GM23338 (cell line): ENCODE data around the gene PIP5K1C. TPM values are rescaled to one million over a fixed set of nuclear protein-coding genes. Genes with fewer than 3 reads are reported as not detected.

Experiments used
- ATAC-seq: fragments of 200-7000 bp; cut with Tn5 transposase; 3 replicates; pipeline ENCODE4 v1.9.1; 2020
- DNase-seq: peaks from one replicate; pipeline ENCODE4 v3.0.0-alpha.2; 2015; ENCODE audit warnings: low spot score
- H2AFZ ChIP-seq: fragments of 200-600 bp; sonication (generic); 2 replicates; pipeline ENCODE4 v1.8.0; 2016; ENCODE audit warnings: antibody characterized with exemption, mild to moderate bottlenecking, moderate library complexity
- H3F3A ChIP-seq: fragments of 200-600 bp; sonication (generic); replicated peaks from 2 replicates; pipeline ENCODE4 v1.8.0; 2017; ENCODE audit warnings: antibody characterized with exemption, mixed run types, low read depth
- H3K27ac ChIP-seq: fragments of 200-600 bp; sonication (generic); 2 replicates; pipeline ENCODE4 v1.6.1; 2016; ENCODE audit warnings: low read depth
- H3K27me3 ChIP-seq: fragments of 200-600 bp; sonication (generic); 2 replicates; pipeline ENCODE4 v1.8.0; 2016; ENCODE audit warnings: mild to moderate bottlenecking, mixed run types, moderate library complexity; ENCODE audit not compliant: insufficient read depth
- H3K36me3 ChIP-seq: fragments of 200-600 bp; sonication (generic); 2 replicates; pipeline ENCODE4 v1.8.0; 2016; ENCODE audit warnings: mild to moderate bottlenecking; ENCODE audit not compliant: insufficient read depth
- H3K4me1 ChIP-seq: fragments of 200-600 bp; sonication (generic); 2 replicates; pipeline ENCODE4 v1.8.0; 2016; ENCODE audit warnings: mild to moderate bottlenecking, moderate library complexity; ENCODE audit not compliant: insufficient read depth
- H3K4me2 ChIP-seq: fragments of 200-600 bp; sonication (generic); 2 replicates; pipeline ENCODE4 v1.7.1; 2017; ENCODE audit warnings: mixed run types
- H3K4me3 ChIP-seq: fragments of 200-600 bp; sonication (generic); 2 replicates; pipeline ENCODE4 v1.6.1; 2016; ENCODE audit warnings: mixed run types
- H3K79me2 ChIP-seq: fragments of 200-600 bp; sonication (generic); replicated peaks from 2 replicates; pipeline ENCODE4 v1.8.0; 2017; ENCODE audit warnings: mild to moderate bottlenecking; ENCODE audit not compliant: insufficient read depth
- H3K9me2 ChIP-seq: fragments of 200-600 bp; sonication (generic); 2 replicates; pipeline ENCODE4 v1.8.0; 2017; ENCODE audit not compliant: insufficient read depth
- H4K20me1 ChIP-seq: fragments of 200-600 bp; sonication (generic); replicated peaks from 2 replicates; pipeline ENCODE4 v1.8.0; 2017; ENCODE audit warnings: mild to moderate bottlenecking; ENCODE audit not compliant: insufficient read depth
- H3K27ac Mint-ChIP-seq: 2 replicates; pipeline ENCODE4 v1.8.0; 2020; ENCODE audit warnings: inconsistent platforms, mild to moderate bottlenecking, moderate library complexity, mixed read lengths
- H3K27me3 Mint-ChIP-seq: 3 replicates; pipeline ENCODE4 v1.8.0; 2022; ENCODE audit warnings: low read depth, mild to moderate bottlenecking, moderate library complexity, mixed read lengths, inconsistent platforms; ENCODE audit not compliant: insufficient read depth, poor library complexity
- H3K36me3 Mint-ChIP-seq: 3 replicates; pipeline ENCODE4 v1.8.0; 2021; ENCODE audit warnings: low read depth, mild to moderate bottlenecking, inconsistent platforms, moderate library complexity, mixed read lengths
- H3K4me1 Mint-ChIP-seq: 3 replicates; pipeline ENCODE4 v1.8.0; 2020; ENCODE audit warnings: mild to moderate bottlenecking, inconsistent platforms, mixed read lengths
- H3K4me3 Mint-ChIP-seq: 3 replicates; pipeline ENCODE4 v1.8.0; 2021; ENCODE audit warnings: moderate library complexity, mild to moderate bottlenecking, inconsistent platforms, mixed read lengths
- H3K9me3 Mint-ChIP-seq: 3 replicates; pipeline ENCODE4 v1.8.0; 2020; ENCODE audit warnings: moderate library complexity, mild to moderate bottlenecking, inconsistent platforms, mixed read lengths
- EZH2 ChIP-seq: fragments of 200-600 bp; sonication (generic); IDR thresholded peaks from one replicate; pipeline ENCODE4 v1.8.0; 2017; ENCODE audit warnings: antibody characterized with exemption, mild to moderate bottlenecking, low read depth; ENCODE audit not compliant: unreplicated experiment
- ZNF114 ChIP-seq: fragments of 250-450 bp; sonication (Bioruptor Pico); IDR thresholded peaks from 2 replicates; pipeline ENCODE4 v1.5.0; 2020; ENCODE audit warnings: mild to moderate bottlenecking, moderate library complexity
- ZNF331 ChIP-seq: fragments of 250-450 bp; sonication (Bioruptor Pico); IDR thresholded peaks from 2 replicates; pipeline ENCODE4 v1.5.0; 2020; ENCODE audit warnings: low read depth, mild to moderate bottlenecking, moderate library complexity
- ZNF462 ChIP-seq: fragments of 250-450 bp; sonication (Bioruptor Pico); IDR thresholded peaks from 2 replicates; pipeline ENCODE4 v1.5.0; 2020; ENCODE audit warnings: mild to moderate bottlenecking, moderate library complexity
- polyA plus RNA-seq: library from polyadenylated mRNA; unstranded; fragments of >200 nt; fragmentation: Nextera tagmentation; extraction: Ambion mirVana; gene quantifications from 2 replicates; pipeline ENCODE4 v1.2.1, GENCODE V29; 2016
- total RNA-seq: library from RNA; depleted of rRNA; stranded (reverse); fragments of >200 nt; shearing (Covaris generic); gene quantifications from 2 replicates; pipeline ENCODE4 v1.2.3, GENCODE V29; 2014
- TF ChIP-seq, protein P1 (sequence below), 2 experiments: fragments of 200-600 bp in 1 of 2; sonication (generic) in 1 of 2; conservative IDR thresholded peaks; 2 replicates each; pipeline versions ENCODE4 v1.5.1 to v1.6.1; 2016 to 2017; ENCODE audit warnings: antibody characterized with exemption in 2 of 2, low read depth in 2 of 2, mild to moderate bottlenecking in 2 of 2, moderate library complexity in 1 of 2
- TF ChIP-seq, protein P2 (sequence below): IDR thresholded peaks from one replicate; pipeline ENCODE4 v1.6.1; 2018; ENCODE audit warnings: antibody characterized with exemption; ENCODE audit not compliant: unreplicated experiment

PIP5K1C gene
- total and polyA plus RNA-seq, 2 experiments from 2014 or later, result 11.8 to 46.7 TPM

- TF ChIP-seq ZNF114 (no peak), EZH2 (no peak), ZNF462 (CRISPR knock-in tag) (no peak)
Measured at GRCh38 chr19:3613818-3614661, 86.2 kb downstream of the PIP5K1C start (continued).

DNA sequence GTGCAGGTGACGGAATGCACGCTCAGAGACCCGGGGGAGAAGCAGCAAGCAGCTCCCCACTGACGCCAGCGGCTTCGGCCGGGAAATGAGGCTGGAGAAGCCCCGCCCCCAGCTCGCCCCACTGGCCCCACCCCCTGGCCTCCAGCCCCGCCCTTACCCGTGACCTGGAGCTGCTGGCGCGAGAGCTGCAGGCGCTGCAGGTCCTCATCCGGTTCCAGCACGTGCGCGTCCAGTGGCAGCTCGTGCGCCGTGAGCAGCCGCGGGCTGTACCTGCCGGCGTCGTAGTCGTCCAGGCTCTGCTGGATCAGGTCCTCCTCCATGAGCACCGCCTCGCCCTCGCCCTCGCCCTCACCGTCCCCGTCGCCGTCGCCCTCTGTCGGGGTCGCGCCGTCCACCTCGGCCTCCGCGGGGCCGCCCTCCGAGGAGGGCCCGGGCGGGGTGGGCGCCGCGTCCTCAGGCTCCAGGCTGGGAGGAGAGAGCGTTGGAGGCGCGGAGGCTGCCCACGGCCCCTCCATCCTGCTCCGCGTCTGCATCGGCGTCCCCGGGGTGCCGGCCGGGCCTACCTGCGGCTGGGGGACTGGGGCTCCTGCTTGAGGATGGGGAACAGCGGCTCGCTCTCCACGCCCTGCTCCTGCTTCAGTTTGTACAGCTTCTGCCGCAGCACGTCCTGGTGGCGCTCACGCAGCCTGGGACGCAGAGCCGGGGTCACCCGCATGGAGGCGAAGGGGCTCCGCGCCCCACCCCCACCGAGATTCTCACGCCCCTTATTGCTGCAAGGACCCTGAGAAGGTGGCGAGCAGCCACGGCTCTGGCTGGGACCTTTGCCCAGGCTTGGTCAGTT, 87.1 kb downstream of the PIP5K1C start:
- no peaks in the 10 kb centered on the region for H3K36me3 ChIP-seq
- H3K27ac Mint-ChIP-seq, result no peak overlapping the region
- TF ChIP-seq, protein P1, sequence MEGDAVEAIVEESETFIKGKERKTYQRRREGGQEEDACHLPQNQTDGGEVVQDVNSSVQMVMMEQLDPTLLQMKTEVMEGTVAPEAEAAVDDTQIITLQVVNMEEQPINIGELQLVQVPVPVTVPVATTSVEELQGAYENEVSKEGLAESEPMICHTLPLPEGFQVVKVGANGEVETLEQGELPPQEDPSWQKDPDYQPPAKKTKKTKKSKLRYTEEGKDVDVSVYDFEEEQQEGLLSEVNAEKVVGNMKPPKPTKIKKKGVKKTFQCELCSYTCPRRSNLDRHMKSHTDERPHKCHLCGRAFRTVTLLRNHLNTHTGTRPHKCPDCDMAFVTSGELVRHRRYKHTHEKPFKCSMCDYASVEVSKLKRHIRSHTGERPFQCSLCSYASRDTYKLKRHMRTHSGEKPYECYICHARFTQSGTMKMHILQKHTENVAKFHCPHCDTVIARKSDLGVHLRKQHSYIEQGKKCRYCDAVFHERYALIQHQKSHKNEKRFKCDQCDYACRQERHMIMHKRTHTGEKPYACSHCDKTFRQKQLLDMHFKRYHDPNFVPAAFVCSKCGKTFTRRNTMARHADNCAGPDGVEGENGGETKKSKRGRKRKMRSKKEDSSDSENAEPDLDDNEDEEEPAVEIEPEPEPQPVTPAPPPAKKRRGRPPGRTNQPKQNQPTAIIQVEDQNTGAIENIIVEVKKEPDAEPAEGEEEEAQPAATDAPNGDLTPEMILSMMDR (conservative IDR thresholded peaks at IDR 0.05; ENCODE audit: low read depth in 2 of 2), result no peak
- TF ChIP-seq, protein P2, sequence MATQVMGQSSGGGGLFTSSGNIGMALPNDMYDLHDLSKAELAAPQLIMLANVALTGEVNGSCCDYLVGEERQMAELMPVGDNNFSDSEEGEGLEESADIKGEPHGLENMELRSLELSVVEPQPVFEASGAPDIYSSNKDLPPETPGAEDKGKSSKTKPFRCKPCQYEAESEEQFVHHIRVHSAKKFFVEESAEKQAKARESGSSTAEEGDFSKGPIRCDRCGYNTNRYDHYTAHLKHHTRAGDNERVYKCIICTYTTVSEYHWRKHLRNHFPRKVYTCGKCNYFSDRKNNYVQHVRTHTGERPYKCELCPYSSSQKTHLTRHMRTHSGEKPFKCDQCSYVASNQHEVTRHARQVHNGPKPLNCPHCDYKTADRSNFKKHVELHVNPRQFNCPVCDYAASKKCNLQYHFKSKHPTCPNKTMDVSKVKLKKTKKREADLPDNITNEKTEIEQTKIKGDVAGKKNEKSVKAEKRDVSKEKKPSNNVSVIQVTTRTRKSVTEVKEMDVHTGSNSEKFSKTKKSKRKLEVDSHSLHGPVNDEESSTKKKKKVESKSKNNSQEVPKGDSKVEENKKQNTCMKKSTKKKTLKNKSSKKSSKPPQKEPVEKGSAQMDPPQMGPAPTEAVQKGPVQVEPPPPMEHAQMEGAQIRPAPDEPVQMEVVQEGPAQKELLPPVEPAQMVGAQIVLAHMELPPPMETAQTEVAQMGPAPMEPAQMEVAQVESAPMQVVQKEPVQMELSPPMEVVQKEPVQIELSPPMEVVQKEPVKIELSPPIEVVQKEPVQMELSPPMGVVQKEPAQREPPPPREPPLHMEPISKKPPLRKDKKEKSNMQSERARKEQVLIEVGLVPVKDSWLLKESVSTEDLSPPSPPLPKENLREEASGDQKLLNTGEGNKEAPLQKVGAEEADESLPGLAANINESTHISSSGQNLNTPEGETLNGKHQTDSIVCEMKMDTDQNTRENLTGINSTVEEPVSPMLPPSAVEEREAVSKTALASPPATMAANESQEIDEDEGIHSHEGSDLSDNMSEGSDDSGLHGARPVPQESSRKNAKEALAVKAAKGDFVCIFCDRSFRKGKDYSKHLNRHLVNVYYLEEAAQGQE, result no peak
- TF ChIP-seq ZNF331 (CRISPR knock-in tag), result no peak

More for the DNA sequence above, 87.1 kb downstream of the PIP5K1C start:
- DNase-seq (peak; percentile 85), ATAC-seq (peak; percentile 81)
- no peaks in the 10 kb centered on the region for H3K27me3 ChIP-seq
- H3F3A ChIP-seq, result peaks cover 9% of the 10 kb centered on the region; the same call in 1 of the 2 replicates
- H3K4me1 ChIP-seq, result no peaks in the 10 kb centered on the region; the same call in 1 of the 2 replicates
- H3K79me2 ChIP-seq, result no peaks in the 10 kb centered on the region
- peaks cover 4% of the 10 kb centered on the region for H3K27me3 Mint-ChIP-seq
- no peak overlapping the region for H3K4me3 ChIP-seq
- H3K9me3 Mint-ChIP-seq, result no peaks in the 10 kb centered on the region
- H3K4me2 ChIP-seq, result no peak overlapping the region
- H3K36me3 Mint-ChIP-seq, result peaks cover 19% of the 10 kb centered on the region
- H4K20me1 ChIP-seq, result peaks cover 5% of the 10 kb centered on the region
- no peak overlapping the region for H3K4me3 Mint-ChIP-seq
- no peaks in the 10 kb centered on the region for H3K9me2 ChIP-seq
- peaks cover 4% of the 10 kb centered on the region for H3K4me1 Mint-ChIP-seq
- 0 out of 2 replicates have a peak overlapping the region, but pooled peaks have one; percentile 59 for H3K27ac ChIP-seq
- no peak overlapping the region for H2AFZ ChIP-seq
